ENCODE measurements around the gene PRLR.
"Not testable (repeated sequence)": the region's sequence is repeated elsewhere in the genome, so short reads cannot be mapped to it uniquely, and the experiment has no call there.

PRLR gene

GRCh38 chr5:35044649-35045048 lies 185.6 kb downstream of the PRLR start:
- H3K27ac ChIP-seq = no peak overlapping the region
- no peak for TF ChIP-seq CTCF (IDR thresholded peaks at IDR 0.05)

GRCh38 chr5:35042781-35043180 lies 187.5 kb downstream of the PRLR start:
- no peak for TF ChIP-seq CTCF (IDR thresholded peaks at IDR 0.05)
- Histone ChIP-seq H3K27ac (no peak overlapping the region), H3K4me3 (no peak overlapping the region)
- no peak for DNase-seq (ENCODE audit: low spot score)

More at GRCh38 chr5:35044649-35045048, 185.6 kb downstream of the PRLR start:
- no peak overlapping the region for H3K4me3 ChIP-seq
- DNase-seq (ENCODE audit: low spot score) = no peak

- Histone ChIP-seq H3K4me3 (no peak overlapping the region), H3K27ac (no peak overlapping the region)
- no peak for TF ChIP-seq CTCF (IDR thresholded peaks at IDR 0.05)
- DNase-seq (ENCODE audit: low spot score) = no peak
These were observed 189.0 kb downstream of the PRLR start for GRCh38 chr5:35041261-35041660.

- no peak for DNase-seq (ENCODE audit: low spot score)
These were observed 191.4 kb downstream of the PRLR start for GRCh38 chr5:35038891-35039290.

GRCh38 chr5:35036536-35036935 lies 193.8 kb downstream of the PRLR start:
- Histone ChIP-seq H3K4me3 (no peak overlapping the region), H3K27ac (no peak overlapping the region)
- DNase-seq (ENCODE audit: low spot score) = no peak

More at GRCh38 chr5:35038891-35039290, 191.4 kb downstream of the PRLR start:
- H3K27ac ChIP-seq = no peak overlapping the region
- TF ChIP-seq CTCF (IDR thresholded peaks at IDR 0.05) = no peak
- H3K4me3 ChIP-seq = no peak overlapping the region

GRCh38 chr5:35035929-35036328 lies 194.4 kb downstream of the PRLR start:
- DNase-seq (ENCODE audit: low spot score); H3K4me3 ChIP-seq; H3K27ac ChIP-seq: not testable (repeated sequence)

More at GRCh38 chr5:35036536-35036935, 193.8 kb downstream of the PRLR start:
- no peak for TF ChIP-seq CTCF (IDR thresholded peaks at IDR 0.05)

GRCh38 chr5:35035271-35035670 lies 195.0 kb downstream of the PRLR start:
- no peak for DNase-seq (ENCODE audit: low spot score)
- TF ChIP-seq CTCF (IDR thresholded peaks at IDR 0.05) = no peak
- Histone ChIP-seq H3K27ac (no peak overlapping the region), H3K4me3 (no peak overlapping the region)

- DNase-seq (ENCODE audit: low spot score) = no peak
- Histone ChIP-seq H3K4me3 (no peak overlapping the region), H3K27ac (no peak overlapping the region)
- no peak for TF ChIP-seq CTCF (IDR thresholded peaks at IDR 0.05)
These were observed 197.9 kb downstream of the PRLR start for GRCh38 chr5:35032356-35032755.

Measured in coronary artery (tissue), 2 donors.